ENCODE measurements around the gene IFNA13. TPM values are rescaled to one million over a fixed set of nuclear protein-coding genes. Genes with fewer than 3 reads are reported as not detected.

The IFNA13 gene
- polyA plus RNA-seq, 1 of the 3 experiments (the other 2 are of a cell fraction), result not detected

DNA sequence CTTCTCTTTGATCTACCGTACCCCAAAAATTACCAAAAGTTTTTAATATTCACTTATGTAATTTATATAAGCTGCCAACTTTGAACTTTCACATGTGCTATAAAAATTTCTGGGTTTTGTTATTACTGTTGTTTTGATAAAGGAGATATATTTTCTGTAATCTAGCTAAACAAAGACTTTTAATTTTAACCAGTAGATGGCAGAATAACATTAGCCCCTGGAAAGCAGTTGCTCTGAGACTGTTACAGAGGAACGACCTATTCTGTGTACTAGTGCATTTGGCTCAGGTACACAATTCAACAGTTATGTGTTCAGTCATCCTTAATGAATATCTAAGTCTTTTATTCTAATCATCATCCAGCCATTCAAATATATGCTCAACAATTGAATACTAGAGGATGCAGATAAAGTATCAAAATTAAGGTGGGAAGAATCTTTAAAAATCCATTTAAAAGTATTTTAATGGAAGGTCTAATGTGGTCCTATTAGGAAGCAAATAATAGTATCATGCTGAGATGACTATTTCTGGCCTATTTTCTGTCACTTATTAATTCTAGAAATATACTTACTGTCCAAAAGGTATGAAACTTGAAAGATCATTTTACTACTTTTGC is 41.2 kb downstream of the IFNA13 start:
- H3K36me3 ChIP-seq (replicated peaks in 1 of 2; ENCODE audit: control insufficient read depth in 1 of 2, insufficient read depth in 2 of 2, low read length in 1 of 2), result peaks cover 45 to 52% of the 10 kb centered on the region in 2 experiments
- no peaks in the 10 kb centered on the region for H3K9me2 ChIP-seq
- ChIA-PET POLR2A (no interaction called here), CTCF (interaction anchor here (0.6 to 13.7 kb wide), 24 partner anchors 8 to 462 kb away, joined by 3 to 239 read pairs (median 4); partner anchors contain the start of genes IFNA2 and KLHL9)
- H3K27ac ChIP-seq (ENCODE audit: low read depth in 2 of 2, low read length in 1 of 2), result 0 out of 4 replicates have a peak overlapping the region, but pooled peaks of 1 of the 2 experiments have one; percentile 2
- H3F3A ChIP-seq (replicated peaks; ENCODE audit: insufficient read depth), result peaks cover 20% of the 10 kb centered on the region
- H3K79me2 ChIP-seq (ENCODE audit: insufficient read depth), result peaks cover 73% of the 10 kb centered on the region
- no peak overlapping the region for H2AFZ ChIP-seq (ENCODE audit: low read depth)
- TF ChIP-seq, protein P1, sequence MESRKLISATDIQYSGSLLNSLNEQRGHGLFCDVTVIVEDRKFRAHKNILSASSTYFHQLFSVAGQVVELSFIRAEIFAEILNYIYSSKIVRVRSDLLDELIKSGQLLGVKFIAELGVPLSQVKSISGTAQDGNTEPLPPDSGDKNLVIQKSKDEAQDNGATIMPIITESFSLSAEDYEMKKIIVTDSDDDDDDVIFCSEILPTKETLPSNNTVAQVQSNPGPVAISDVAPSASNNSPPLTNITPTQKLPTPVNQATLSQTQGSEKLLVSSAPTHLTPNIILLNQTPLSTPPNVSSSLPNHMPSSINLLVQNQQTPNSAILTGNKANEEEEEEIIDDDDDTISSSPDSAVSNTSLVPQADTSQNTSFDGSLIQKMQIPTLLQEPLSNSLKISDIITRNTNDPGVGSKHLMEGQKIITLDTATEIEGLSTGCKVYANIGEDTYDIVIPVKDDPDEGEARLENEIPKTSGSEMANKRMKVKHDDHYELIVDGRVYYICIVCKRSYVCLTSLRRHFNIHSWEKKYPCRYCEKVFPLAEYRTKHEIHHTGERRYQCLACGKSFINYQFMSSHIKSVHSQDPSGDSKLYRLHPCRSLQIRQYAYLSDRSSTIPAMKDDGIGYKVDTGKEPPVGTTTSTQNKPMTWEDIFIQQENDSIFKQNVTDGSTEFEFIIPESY (IDR thresholded peaks at IDR 0.05; ENCODE audit: borderline replicate concordance, low read depth), result no peak
- TF ChIP-seq FOXM1 (IDR thresholded peaks at IDR 0.05; ENCODE audit: low read depth), result no peak
- peak; percentile 84 for TF ChIP-seq RAD21 (IDR thresholded peaks at IDR 0.05; ENCODE audit: low read length)
- TF ChIP-seq, protein P2, sequence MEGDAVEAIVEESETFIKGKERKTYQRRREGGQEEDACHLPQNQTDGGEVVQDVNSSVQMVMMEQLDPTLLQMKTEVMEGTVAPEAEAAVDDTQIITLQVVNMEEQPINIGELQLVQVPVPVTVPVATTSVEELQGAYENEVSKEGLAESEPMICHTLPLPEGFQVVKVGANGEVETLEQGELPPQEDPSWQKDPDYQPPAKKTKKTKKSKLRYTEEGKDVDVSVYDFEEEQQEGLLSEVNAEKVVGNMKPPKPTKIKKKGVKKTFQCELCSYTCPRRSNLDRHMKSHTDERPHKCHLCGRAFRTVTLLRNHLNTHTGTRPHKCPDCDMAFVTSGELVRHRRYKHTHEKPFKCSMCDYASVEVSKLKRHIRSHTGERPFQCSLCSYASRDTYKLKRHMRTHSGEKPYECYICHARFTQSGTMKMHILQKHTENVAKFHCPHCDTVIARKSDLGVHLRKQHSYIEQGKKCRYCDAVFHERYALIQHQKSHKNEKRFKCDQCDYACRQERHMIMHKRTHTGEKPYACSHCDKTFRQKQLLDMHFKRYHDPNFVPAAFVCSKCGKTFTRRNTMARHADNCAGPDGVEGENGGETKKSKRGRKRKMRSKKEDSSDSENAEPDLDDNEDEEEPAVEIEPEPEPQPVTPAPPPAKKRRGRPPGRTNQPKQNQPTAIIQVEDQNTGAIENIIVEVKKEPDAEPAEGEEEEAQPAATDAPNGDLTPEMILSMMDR (IDR thresholded peaks at IDR 0.05), result peak; percentile 80
- TF ChIP-seq, protein P3, sequence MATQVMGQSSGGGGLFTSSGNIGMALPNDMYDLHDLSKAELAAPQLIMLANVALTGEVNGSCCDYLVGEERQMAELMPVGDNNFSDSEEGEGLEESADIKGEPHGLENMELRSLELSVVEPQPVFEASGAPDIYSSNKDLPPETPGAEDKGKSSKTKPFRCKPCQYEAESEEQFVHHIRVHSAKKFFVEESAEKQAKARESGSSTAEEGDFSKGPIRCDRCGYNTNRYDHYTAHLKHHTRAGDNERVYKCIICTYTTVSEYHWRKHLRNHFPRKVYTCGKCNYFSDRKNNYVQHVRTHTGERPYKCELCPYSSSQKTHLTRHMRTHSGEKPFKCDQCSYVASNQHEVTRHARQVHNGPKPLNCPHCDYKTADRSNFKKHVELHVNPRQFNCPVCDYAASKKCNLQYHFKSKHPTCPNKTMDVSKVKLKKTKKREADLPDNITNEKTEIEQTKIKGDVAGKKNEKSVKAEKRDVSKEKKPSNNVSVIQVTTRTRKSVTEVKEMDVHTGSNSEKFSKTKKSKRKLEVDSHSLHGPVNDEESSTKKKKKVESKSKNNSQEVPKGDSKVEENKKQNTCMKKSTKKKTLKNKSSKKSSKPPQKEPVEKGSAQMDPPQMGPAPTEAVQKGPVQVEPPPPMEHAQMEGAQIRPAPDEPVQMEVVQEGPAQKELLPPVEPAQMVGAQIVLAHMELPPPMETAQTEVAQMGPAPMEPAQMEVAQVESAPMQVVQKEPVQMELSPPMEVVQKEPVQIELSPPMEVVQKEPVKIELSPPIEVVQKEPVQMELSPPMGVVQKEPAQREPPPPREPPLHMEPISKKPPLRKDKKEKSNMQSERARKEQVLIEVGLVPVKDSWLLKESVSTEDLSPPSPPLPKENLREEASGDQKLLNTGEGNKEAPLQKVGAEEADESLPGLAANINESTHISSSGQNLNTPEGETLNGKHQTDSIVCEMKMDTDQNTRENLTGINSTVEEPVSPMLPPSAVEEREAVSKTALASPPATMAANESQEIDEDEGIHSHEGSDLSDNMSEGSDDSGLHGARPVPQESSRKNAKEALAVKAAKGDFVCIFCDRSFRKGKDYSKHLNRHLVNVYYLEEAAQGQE (IDR thresholded peaks at IDR 0.05; ENCODE audit: low read depth, low read length), result no peak
- TF ChIP-seq SMC3 (IDR thresholded peaks at IDR 0.05; ENCODE audit: low read depth, low read length), result peak; percentile 44
- TF ChIP-seq JUND (IDR thresholded peaks at IDR 0.05), result no peak
- TF ChIP-seq EZH2phosphoT487 (IDR thresholded peaks at IDR 0.05; ENCODE audit: borderline replicate concordance, low read depth), result no peak
- H3K4me1 ChIP-seq (ENCODE audit: control insufficient read depth in 1 of 2, insufficient read depth in 2 of 2, low read depth in 1 of 2, low read length in 1 of 2), result peaks cover 6 to 8% of the 10 kb centered on the region in 2 experiments; a peak in 3 of 4 replicates
- no peak overlapping the region for H3K4me2 ChIP-seq
- 47% methylated on average over 2 of the region's 2 CpGs for WGBS (ENCODE audit: low lambda C conversion rate)
- H4K20me1 ChIP-seq (ENCODE audit: insufficient read depth), result peaks cover 78% of the 10 kb centered on the region
- H3K4me3 ChIP-seq (ENCODE audit: low read depth in 2 of 2, low read length in 1 of 2), result no peak overlapping the region
- no peaks in the 10 kb centered on the region for H3K27me3 ChIP-seq (ENCODE audit: insufficient read depth)
- H3K9ac ChIP-seq, result no peak overlapping the region
- H3K9me3 ChIP-seq, result no peaks in the 10 kb centered on the region
- DNase-seq, result peak; percentile 45
